HG03558 (cell line): ENCODE results near the gene PKNOX1.
"Not testable (repeated sequence)": the region's sequence is repeated elsewhere in the genome, so short reads cannot be mapped to it uniquely, and the experiment has no call there.

ENCODE experiments used
- ATAC-seq: cut with Tn5 transposase; IDR thresholded peaks from one replicate; pipeline ENCODE4 v1.9.1; 2021; ENCODE audit warnings: moderate number of reproducible peaks; ENCODE audit not compliant: unreplicated experiment; ENCODE audit errors: extremely low read depth

PKNOX1 gene

DNA sequence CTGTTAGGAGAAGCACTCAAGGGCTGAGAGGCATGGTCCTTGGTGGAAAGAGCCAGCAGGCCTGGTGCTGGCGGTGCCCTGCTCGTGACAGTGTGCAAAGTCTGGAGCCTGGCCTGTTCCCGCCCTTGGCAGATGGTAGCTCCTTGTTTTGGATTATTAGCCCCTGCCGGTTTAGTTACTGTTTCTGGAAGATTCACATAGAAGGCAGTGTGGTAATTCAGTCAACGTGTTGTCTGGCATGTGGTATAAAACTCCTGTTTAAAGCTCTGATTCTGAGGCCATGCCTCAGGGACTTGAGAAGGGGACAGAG, 6.8 kb downstream of the PKNOX1 start:
- no peak for ATAC-seq

GRCh38 chr21:42981862-42982261, 7.5 kb downstream of the PKNOX1 start:
- ATAC-seq, result no peak

GRCh38 chr21:42983103-42983502, 8.7 kb downstream of the PKNOX1 start:
- no peak for ATAC-seq

DNA sequence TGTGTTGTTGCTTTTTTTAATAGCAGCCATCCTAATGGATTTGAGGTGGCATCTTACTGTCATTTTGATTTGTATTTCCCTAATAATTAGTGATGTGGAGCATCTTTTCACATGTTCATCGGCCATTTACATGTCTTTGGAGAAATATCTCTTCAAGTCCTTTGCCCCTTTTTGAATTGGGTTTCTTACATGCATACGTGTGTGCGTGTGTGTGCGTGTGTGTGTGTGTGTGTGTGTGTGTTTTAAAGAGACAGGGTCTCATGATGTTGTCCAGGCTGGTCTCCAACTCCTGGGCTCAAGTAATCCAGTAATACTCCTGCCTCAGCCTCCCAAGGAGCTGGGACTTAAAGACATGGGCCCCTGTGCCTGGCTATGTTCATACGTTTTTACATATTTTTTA, 9.5 kb downstream of the PKNOX1 start:
- no peak for ATAC-seq

GRCh38 chr21:42986125-42986783, 11.9 kb downstream of the PKNOX1 start:
- ATAC-seq, result no peak

DNA sequence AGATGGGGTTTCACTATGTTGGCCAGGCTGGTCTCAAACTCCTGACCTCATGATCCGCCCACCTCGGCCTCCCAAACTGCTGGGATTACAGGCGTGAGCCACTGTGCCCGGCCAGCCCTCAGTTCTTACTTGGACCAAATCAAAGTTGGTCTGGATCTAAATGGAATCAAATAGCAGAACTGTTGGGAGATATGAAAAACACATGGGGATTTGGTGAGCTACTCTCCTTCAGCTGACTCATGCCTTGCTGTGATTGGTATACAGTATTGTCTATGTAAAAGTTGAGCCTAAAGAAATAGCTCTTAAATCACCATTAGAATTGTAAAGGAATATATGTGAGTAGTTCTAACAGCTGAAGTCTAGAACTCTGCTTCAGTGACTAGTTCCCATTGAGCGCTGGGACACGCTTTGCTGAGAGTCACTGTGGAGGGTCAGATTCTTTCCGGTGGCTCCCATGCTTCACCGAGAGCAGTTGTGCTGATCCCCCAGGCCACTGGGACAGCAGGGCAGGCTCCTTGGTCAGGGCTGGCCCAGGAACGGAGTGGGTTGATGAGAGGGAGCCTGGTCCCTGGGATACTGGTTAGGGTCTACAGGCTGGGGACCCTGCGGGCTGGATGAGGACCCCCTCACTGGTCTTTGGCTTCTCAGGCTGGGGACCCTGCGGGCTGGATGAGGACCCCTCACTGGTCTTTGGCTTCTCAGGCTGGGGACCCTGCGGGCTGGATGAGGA, 14.0 kb downstream of the PKNOX1 start:
- ATAC-seq, result no peak

DNA sequence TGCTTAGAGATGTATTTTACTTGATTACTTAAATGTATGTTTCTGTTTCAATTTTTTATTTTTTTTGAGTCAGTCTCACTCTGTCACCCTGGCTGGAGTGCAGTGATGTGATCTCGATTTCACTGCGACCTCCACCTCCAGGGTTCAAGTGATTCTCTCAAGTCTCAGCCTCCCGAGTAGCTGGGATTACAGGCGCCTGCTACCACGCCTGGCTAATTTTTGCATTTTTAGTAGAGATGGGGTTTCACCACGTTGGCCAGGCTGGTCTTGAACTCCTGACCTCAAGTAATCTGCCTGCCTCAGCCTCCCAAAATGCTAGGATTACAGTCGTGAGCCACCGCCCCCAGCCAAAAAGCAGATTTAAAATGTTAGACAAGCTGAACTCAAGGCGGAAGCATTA, 15.0 kb downstream of the PKNOX1 start:
- ATAC-seq, result not testable (repeated sequence)

- ATAC-seq, result no peak
Measured at GRCh38 chr21:42989816-42990650, 15.7 kb downstream of the PKNOX1 start.

GRCh38 chr21:42991992-42992740, 17.8 kb downstream of the PKNOX1 start:
- ATAC-seq, result no peak

DNA sequence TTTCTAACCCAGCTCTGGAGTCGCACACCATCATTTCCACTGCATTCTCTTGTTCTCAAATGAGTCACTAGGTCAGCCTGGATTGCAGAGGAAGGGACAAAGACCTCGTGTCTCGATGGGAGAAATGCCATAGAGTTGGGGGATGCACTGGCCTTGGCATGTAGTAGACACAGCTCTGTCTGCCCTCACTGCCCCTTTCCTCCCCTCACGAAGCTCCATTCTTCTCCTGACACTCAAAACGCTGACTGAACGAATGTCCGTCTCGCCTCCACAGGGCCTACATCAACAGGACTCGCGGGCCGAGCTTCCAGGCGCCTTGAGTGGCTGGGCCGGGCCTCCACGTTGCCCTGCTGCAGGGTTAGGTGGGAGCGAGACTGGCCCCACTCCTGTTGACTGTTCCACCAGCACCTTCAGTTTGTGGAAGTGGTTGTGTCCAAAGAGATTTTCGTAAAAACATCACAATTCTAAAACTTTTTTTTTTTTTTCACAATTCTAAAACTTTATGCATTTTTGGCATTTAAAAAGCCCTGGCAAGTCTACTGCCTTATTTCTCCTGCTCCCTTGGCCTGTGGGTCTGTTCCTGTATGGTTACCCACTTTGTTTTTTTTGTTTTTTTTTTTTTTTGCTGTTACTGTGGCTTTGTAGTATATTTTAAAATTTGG, 18.8 kb downstream of the PKNOX1 start:
- ATAC-seq, result no peak

DNA sequence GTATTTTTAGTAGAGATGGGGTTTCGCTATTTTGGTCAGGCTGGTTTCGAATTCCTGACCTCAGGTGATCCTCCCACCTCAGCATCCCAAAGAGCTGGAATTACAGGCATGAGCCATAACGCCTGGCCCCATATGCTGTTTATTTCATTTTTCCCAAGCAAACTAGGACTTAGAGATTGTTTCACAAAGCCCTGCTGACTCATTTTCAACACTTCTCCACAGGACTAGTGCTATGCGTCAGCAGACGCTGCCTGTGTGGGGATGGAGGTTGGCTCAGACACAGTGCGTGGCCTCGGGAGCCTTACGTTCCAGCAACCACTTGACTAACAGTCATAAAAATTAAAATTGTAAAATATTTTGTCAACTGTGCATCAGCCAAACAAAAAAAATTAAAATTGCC, 22.7 kb downstream of the PKNOX1 start:
- ATAC-seq, result no peak

GRCh38 chr21:42997983-42998382, 23.6 kb downstream of the PKNOX1 start:
- not testable (repeated sequence) for ATAC-seq

GRCh38 chr21:42999152-42999551, 24.8 kb downstream of the PKNOX1 start:
- not testable (repeated sequence) for ATAC-seq

GRCh38 chr21:43000041-43000440, 25.7 kb downstream of the PKNOX1 start:
- ATAC-seq, result not testable (repeated sequence)

DNA sequence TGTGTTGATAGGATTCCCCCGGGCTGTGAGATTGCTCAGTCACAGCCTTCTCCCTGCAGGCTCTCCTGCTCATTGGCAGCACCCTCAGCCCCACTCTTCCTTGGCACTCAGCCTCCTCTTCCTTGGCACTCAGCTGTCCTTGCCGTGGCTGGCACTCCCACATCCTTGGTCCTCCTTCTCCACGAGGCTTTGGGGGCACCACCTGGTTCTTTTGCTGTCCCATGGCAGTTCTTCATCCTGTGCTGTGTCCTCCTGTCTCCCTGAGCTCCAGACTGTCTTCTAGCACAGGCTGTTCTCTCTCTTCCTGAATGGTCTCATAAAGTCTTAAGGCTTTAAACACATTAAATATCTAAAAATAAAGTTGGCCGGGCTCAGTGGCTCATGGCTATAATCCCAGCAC, 27.0 kb downstream of the PKNOX1 start:
- no peak for ATAC-seq

GRCh38 chr21:43004926-43005325, 30.6 kb downstream of the PKNOX1 start:
- no peak for ATAC-seq

DNA sequence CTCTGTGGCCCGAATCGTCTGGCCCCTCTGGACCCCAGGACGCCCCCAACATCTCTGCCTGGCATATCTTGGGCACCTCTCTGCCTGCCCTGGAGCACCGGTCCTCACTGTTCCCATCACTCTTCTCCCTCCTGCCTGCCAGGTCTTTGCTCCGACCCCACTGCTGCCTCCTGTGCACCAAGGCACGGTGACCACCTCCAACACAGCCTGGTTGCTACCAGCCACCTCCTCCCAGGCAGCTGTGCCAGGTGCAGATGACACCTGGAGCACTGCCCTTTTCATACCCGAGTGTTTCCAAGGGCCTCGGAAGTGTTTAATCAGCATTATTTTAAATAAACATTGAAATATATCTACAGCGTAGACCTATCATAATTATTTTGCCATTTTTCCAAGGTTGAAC, 31.3 kb downstream of the PKNOX1 start:
- ATAC-seq, result no peak

GRCh38 chr21:43006051-43006873, 31.9 kb downstream of the PKNOX1 start:
- ATAC-seq, result not testable (repeated sequence)

DNA sequence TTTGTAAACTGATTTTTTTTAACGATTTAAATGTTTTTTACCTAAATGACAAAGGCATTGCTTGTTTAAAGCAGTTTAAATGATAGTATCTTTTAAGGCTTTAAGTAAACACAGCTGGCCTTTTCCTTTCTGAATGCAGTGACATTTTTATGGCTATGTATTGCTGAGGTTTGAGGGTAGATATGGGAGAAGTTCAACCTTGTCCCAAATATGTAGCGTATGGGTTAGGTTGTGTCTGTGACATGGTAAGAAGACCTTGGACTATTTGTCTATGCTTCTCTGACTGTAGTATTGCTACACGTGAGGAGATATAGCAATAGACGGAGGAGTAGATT, 32.5 kb downstream of the PKNOX1 start:
- ATAC-seq, result no peak
